ENCODE measurements around the gene ERMARD.
"Not testable (repeated sequence)": the region's sequence is repeated elsewhere in the genome, so short reads cannot be mapped to it uniquely, and the experiment has no call there.

ERMARD gene

DNA sequence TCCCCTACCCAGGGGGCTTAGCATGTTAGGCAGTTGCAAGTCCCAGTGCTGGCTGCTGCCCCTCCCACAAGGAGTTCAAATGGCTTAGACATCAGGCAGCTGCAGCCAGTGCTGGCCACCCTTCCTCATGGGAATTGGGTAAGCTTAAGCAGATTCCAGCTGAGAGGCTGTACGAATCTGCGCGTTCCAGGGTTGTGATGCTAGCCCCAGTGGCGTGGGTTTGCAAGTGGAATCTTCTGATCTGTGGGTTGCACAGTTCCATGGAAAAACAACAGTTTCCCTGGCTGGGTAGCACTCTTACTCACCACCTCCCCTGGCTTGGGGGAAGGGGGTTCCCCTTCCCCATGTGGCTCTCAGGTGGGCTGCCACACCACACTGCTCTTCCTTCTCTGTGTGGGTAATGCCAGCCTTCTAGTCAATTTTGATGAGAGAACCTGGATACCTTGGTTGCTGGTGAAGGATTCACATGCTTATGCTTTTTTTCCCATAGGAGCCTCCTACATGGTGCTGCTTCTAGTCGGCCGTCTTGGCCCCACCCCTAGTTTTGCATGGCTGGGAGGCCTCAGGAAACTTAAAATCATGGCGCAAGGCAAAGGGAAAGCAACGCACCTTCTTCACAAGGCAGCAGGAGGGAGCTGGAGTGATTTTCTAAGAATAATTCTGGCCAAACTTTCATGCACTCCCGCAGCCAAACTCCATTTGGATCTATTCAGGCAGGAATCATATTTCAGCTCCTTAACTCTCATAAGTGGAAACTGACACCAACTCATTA, 13.0 kb upstream of the ERMARD start:
- no peak for DNase-seq (ENCODE audit: low spot score)

DNA sequence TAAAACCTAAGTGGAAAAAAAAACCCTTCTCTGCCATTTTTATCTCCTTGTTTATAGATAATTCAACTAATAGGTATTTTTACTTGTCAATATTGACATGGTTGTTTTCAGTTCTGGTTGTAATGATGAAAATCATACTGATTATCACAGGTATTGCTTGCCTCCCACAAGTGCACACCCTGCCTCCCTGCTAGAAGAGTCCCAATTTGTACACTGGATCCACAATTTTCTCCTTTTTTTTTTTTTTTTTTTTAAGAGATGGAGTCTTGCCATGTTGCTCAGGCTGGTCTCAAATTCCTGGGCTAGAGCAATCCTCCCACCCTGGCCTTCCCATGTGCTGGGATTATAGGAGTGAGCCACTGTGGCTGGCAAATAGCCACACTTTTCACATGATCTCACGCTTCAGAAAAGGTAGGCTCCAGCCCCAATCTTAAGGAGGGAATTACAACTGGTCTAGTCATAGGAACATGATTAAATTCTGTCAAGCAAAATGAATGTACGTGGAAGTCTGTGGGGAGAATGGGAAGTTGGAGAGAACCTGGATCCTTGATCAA, 12.4 kb upstream of the ERMARD start:
- DNase-seq (ENCODE audit: low spot score) = no peak

DNA sequence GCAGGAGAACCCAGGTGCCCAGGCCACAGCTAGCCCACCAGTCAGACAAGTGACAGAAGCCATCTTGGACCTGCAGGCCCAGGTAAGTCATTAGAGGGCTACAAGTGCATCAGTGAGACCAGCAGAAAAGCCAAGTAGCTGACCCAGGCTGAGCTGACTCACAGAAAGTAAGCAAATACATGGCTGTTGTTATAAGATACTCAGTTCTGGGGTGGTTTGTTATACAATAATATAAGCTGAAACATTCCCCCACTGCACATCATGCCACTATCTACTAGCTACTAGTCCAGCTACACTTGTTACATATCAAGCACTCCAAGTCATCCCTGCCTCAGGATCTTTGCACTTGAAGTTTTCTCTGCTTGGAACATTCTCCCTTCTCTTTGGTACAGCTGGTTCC, 10.1 kb upstream of the ERMARD start:
- DNase-seq (ENCODE audit: low spot score) = no peak

DNA sequence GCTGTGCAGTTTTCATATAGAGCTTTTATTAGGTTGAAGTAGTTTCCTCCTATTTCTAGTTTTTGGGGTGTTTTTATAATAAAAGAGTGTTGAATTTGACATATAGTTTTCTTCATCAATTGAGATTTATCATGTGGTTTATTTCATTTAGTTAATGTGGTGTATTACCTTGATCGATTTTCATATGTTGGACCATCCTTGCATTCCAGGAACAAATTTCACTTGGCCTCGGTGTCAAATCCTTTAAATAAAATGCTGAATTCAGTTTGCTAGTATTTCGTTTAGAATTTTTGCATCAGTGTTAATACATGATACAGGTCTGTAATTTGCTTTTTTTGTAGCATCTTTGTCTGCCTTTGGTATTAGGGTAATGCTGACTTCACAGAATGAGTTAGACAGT, 6.0 kb upstream of the ERMARD start:
- no peak for DNase-seq (ENCODE audit: low spot score)

DNA sequence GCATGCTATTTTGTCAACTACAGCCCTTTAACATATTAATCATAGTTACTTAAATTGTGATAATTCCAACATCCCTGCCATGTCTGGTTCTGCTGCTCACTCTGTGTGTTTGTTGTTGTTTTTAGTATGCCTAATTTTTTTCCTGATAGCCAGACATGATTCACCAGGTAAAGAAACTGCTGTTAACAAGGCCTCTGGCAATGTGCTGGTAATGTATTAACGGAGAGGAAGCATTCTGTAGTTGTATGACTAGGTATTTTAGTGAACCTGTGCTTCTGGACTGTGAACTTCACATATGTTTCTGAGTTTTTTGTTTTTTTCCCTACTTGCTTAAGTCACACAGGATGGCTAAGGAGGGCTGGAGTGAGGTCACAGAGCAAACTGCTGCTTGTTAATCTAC, 4.9 kb upstream of the ERMARD start:
- no peak for DNase-seq (ENCODE audit: low spot score)

DNA sequence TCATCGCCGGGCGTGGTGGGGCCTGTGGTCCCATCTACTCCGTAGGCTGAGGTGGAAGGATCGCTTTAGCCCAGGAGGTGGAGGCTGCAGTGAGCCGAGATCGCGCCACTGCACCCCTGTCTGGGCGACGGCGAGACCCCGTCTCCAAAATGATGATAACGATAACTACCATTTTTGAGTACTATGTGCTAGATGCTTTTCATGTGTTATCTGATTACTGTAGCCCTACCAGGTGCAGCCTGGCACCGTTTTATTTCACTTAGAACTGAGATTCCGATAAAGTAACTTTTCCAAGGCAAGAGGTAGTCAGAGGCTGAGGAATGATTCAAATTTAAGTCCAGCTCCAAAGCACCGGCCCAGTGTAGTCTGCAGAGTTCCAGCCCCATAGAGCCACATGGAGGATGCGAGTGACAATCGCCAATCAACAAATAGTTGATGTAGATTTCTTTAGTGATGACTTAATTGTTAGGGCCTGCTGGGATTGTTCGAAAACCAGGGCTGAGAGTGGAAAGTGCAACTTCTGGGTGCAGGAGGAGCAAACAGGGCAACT, 727 bp downstream of the ERMARD start:
- DNase-seq (ENCODE audit: low spot score) = no peak

DNA sequence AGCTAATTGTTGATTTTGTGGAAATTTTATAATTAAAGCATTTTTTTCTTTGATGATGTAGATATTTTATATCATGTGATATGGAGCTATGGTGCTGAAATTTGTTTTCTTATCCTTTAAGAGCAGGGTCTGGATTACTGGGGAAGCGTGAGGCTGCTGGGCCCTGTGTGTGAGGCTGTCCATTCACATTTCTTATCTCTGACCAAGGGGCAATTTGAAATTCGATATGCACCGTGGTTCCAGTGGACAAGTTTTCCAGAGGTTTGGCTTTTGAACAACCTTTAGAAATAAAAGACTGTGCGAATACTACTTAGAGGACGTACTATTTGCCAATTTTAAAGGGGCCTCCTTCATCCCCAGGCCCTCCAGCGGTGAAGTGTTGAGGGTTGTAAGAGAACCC, 3.7 kb downstream of the ERMARD start:
- no peak for DNase-seq (ENCODE audit: low spot score)

DNA sequence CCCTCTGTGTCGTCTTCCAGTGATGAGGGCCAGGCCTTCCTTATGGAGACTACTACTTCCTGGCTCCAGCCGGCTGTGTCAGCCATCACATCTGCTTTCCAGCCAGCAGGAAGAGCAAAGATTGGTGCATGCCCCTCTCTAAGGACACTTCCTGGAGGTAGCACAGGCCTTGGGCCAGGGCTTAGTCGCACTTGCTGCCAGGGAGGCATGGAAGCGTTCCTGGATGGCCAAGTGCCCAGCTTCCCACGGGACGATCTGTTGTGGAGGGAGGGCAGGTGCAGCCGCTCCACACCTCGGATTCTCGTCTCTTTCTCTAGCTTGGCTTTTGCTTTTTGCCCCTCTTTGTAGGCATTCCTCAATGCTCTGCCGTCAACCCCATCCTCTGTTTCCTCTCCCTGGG, 11.9 kb downstream of the ERMARD start:
- no peak for DNase-seq (ENCODE audit: low spot score)

DNA sequence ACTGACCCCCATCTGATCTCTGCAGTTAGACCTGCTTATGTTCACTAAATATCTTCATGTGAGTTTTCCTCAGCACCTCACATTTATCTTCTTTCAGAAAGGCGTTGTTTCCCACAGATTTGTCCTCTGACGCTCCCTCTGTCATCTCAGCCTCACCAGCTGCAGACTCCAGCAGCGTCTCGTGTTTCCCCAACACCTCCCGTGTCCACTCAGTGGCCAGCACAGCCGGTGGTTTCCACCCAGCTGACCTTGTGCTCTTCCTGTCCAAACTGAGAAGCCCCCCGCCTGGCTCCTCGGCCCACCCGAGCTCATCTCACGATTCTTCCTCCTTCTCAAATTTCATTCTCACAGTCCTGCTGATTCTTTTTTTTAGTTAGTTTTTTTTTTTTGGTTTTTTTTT, 12.5 kb downstream of the ERMARD start:
- no peak for DNase-seq (ENCODE audit: low spot score)

DNA sequence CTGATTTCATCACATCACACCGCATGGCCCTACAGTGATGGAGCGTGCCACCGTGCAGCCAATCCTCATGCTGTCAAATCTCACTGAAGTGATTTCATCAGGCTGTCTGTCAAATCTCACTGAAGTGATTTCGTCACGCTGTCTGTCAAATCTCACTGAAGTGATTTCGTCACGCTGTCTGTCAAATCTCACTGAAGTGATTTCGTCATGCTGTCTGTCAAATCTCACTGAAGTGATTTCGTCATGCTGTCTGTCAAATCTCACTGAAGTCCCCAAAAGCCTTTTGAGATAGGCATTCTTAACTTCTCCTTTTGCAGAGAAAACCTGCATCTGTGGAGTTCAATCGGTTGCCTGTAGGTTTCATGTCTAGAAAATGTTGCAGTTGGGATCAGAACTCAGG, 14.4 kb downstream of the ERMARD start:
- DNase-seq (ENCODE audit: low spot score) = not testable (repeated sequence)

DNA sequence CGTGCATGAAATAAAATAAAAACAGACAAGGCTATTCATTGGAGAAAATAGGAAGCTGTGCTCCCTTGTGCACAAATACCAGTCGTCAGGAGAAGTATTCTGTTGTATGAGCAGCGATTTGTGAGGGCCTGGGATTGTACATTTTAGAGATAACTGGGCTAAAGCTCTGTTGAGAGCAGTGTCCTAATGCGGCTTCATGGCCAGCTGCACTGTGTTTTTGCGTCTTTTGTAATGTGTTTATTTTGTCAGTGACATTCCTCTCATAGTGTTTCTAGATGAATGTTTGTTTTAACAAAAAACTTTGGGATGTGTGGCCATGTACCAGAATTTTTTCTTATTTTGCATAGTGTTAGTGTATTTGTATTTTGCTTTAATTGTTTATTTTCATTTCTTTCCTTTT, 14.8 kb downstream of the ERMARD start:
- DNase-seq (ENCODE audit: low spot score) = no peak

DNA sequence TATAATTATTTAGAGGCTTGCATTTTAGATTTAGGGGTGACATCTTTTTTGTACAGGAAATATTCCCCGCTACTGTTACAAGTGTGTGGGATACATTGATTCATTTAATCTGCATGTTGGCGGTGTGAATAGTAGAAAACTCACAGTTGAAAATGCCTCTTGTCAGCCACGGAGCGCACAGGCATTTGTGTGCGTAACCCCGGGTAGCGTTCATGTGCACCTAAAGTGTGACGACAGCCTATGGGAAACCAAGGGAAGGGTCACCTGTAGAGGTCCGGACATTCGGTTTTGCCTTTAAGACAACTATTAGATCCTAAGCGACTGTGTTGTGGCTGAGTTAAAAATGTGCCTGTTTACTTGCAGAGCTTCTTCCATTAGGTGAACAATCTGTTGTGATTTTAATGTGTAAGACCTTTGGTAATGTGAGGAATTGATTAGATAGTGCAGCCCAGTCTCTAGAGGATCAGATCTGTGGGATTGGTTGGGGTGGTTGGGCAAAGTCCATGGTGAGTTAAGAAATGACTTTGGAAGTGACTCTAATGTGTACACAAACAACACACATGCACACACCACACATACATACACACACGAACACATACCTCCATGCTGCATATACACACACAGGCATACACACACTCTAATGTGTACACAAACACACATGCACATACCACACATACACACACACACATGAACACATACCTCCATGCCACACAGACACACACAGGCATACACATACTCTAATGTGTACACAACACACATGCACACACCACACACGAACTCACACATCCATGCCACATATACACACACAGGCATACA, 15.7 kb downstream of the ERMARD start:
- DNase-seq (ENCODE audit: low spot score) = no peak

DNA sequence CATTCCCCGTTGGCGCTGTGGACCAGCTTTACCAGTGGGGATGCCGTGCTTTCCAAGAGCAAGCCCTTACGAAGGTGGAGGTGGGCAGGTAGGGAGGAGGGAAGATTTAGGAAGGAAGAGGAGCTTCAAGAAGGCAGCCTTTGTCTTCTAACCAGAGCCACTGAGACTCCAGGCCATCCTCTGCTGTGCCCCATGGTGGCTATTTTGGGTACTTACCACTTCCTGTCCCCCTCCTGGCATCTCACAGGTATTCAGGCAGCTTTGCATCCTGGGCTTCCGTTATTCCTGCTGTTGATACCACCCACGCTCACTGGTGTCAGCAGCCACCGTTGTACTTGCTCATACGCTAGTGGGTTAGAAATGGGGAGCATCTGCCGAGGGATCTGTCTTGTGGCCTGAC, 22.9 kb downstream of the ERMARD start:
- DNase-seq (ENCODE audit: low spot score) = no peak

DNA sequence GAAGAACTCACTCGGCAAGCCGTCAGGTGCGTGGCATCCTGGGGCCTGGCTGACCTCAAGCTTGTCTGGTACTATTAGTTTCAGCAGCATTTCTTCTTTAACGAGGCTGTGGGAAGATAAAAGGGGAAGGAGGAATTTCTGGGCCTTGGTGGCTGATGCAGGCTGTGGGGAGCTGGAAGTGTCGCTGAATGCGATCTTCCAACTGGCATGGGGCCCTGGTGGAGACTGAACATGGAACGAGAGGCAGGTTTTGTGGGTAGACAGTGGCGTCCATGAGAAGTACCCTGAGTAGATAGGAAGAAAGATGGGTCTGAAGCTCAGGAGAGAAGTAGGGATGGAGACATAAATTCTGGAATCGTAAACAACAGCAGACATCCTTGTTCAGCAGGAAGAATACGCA, 23.9 kb downstream of the ERMARD start:
- no peak for DNase-seq (ENCODE audit: low spot score)

DNA sequence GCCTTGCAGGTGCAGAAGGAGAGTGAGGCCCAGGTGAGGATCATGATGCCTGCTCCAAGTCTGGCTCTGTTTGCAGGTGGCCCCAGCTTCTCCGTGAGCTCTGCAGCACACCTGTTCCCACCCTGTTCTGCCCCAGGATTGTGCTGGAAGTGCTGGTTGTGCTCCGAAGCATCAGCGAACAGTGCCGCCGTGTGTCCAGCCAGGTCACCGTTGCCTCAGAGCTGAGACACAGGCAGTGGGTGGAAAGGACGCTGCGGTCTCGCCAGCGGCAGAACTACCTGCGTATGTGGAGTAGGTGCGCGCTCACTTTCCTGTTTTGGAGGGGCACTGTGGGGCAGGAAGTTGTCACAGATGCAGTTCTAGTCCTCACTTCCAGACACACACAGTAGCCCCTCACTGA, 25.0 kb downstream of the ERMARD start:
- DNase-seq (ENCODE audit: low spot score) = no peak

DNA sequence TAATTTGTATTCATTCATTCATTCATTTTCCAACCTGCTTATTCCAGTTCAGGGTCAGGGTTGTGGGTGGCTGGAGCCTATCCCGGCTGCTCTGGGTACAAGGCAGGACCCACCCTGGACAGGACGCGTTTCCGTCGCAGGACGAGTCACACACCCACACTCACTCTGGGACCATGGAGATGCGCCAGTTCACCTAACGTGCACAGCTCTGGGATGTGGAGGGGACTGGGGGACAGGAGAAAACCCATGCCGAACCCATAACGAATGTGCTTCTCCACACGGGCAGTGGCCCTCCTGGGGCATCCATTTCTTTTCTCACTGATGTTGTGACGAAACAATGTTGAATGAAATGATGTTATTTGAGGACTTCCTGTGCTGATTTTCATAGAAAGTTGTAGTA, 26.5 kb downstream of the ERMARD start:
- DNase-seq (ENCODE audit: low spot score) = no peak

DNA sequence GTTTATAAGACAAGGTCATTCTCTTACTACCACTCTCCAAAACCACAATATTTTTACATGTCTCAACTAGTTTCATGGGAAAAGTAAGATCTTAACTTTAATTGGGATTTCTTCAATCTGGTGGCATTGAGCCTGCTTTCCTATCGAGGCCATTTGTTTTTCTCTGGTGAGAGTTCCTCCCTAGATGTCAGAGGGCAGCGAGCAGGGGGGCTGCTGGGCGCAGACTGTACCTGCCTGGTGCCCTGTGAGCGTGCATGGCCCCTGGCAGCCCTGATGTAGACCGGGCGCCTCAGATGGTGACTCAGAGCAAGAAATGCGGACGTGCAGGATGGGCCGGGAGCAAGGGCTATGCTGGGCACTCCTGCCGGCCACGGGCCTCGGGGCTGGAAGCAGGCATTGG, 27.2 kb downstream of the ERMARD start:
- no peak for DNase-seq (ENCODE audit: low spot score)

DNA sequence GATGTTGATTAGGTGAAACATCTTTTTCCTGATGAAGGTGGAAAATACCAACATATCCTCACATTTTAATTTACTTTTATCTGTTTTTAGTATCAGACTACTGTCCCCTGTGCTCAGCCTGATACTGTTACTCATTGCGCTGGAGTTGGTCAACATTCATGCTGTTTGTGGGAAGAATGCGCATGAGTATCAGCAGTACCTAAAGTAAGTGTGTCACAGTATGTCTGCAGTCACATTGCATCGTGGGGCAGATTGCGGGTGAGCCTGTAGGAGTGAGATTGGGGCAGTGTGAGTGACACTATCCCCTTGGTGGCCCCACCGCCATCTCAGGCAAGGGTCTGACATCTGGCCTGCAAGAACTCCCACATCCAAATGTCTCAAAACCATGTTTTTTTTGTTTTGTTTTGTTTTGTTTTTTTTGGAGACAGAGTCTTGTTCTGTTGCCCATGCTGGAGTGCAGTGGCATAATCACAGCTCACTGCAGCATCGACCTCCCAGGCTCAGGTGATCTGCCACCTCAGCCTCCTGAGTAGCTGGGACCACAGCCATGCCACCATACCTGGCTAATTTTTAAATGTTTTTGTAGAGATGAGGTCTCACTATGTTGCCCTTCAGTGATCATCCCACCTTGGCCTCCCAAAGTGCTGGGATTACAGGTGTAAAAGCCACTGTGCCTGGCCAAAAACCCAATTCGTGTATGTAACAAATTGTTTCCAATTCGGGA, 27.8 kb downstream of the ERMARD start:
- DNase-seq (ENCODE audit: low spot score) = no peak

DNA sequence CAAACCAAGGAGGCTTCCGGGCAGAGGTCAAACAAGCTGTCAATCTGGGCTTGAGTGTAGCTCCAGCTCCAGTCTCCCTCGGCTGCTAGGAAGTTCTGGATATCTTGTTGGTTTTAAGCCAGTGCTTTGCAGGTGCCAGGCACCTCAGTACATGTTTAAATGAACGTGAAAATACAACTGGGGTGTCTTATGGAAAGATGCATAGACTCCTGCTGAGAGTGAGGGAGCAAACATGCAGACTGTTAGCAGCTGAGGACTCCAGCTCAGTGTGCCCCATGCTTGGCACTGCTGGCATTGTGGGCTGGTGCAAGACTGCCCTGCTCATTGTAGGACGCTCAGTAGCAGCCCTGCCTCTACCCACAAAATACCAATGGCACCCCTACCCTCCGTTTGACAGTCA, 28.5 kb downstream of the ERMARD start:
- no peak for DNase-seq (ENCODE audit: low spot score)

DNA sequence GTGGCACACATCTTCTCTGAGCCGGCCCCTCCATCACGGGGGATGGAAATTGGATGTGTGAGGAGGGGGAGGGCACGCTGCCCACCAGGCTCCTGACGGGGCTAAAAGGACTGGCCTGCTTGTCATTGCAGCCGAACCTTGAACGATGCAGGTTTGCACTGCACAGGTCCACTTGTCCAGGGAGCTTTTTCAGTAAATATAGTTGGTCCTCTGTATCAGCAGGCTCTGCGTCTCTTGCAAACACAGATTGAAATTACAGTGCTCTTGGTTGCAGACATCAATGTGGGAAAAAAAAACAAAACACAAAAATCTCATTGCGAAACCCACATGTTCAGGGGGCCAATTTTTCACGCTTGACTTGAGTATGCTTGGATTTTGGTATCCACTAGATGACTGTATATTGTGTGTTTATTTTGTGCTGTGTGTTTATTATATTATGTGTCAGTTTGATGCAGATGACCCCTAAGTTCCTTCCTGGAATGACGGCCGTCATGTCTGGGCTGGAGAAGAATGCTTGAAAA, 29.2 kb downstream of the ERMARD start:
- DNase-seq (ENCODE audit: low spot score) = no peak

DNA sequence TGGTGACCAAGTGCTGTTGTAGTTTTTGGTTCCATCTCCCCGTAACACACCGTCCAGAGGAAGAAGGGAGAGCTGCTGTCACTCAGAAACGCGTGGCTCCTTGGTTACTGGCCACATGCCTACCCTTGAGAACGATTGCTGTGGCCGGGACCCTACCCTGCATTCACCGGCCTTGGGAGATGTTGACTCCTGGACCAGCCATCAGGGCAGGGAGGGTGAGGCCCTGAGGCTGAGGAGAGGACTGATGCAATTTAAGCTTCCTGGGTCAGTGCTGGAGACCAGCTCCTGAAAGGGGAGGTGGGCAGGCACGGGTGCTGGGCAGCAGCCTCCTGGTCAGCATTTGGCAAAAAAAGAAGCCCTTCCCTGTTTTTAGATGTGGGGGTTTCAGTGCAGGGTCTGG, 31.5 kb downstream of the ERMARD start:
- DNase-seq (ENCODE audit: low spot score) = no peak

DNA sequence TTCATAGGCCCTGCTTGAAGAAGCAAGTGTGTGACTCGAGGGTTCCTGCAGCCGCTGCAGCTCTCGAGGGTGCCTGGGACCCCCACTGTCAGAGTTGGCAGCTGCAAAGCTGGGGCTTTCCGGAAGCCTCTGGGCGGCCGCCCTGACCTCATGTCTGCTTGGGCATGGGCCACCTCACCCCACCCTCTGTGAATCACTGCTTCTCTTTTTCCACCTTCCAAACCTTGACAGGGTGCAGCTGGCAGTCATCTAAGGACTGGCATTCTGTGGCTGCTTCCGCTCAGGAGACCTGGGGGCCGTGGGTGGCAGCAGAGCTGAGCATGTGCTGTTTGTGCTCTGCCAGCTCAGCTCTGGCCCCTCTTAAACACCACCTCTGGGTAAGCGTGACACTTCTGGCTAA, 32.0 kb downstream of the ERMARD start:
- no peak for DNase-seq (ENCODE audit: low spot score)

Data from hematopoietic multipotent progenitor cell treated with erythropoietin and hydrocortisone succinate and interleukin-3 and kit ligand, for 15 days (in vitro differentiated cells).